GM21529 (cell line): Measurements from ENCODE around the gene UNC79.

Experiments
- ATAC-seq: cut with Tn5 transposase; IDR thresholded peaks from one replicate; pipeline ENCODE4 v1.9.1; 2021; ENCODE audit not compliant: unreplicated experiment

UNC79 gene

DNA sequence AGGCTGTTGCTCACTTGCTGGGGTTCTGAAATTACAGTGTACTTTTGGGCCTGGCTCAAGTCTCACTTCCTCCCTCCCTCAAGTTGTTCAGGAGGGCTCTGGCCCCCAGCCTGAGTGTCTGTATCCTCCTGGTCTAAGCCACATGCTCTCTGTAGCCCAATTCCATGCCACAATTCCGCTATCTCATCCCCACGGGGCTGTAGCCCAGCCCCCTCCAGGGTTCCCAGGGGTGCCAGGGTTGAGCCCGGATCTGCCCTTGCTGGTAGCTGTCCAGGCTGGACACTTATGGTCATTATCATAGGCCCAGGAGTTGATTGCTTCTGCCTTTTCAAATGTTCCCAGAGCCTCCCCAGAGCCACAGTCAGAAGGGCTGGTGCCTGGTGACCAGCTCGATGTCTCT, 292.3 kb downstream of the UNC79 start:
- ATAC-seq, result no peak

DNA sequence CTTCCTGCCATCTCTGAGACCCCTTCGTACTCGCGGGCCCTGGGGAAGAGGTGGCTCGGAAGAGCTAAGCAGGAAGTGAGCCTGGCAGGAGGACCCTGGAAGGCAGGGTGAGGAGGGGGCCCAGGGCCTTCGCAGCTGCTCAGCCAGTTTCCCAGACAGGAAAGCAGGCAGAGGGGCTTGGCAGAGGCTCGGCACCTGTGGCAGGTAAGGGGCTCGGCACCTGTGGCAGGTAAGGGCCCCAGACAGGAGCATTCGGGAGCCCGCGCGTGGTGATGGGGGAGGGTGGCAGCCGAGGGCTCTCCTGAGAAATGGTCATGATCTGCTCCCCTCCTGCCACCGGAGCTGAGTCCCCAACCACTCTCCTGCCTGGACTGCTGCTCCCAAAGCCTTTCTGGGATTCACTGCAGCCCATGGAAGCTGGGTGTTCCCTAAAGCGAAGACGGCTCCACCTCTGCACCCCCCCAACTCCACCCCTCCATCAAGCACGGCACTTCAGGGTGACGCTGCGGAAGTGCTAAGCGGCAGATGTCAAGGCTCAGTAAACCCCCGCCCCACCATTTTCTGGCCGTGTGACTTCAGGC, 294.4 kb downstream of the UNC79 start:
- no peak for ATAC-seq

DNA sequence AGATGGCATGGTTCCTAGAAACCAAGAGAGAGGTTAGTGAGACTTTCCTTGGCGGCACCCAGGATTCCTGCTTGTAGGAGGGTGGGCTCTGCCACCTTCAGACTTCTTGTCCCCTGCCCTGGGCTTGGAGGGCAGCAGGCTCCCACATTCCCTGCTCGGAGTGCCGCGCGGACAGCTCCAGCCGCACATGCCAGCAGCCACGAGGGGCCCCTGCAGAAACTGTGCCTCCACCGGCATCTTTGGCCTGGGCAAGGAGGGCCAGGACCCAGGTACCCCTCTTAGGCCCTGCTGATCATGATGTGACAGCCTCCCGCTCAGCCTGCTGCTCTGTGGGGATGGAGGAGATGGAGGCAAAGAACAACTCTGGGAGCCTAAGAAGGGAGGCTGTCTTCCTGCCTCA, 295.3 kb downstream of the UNC79 start:
- ATAC-seq, result no peak

DNA sequence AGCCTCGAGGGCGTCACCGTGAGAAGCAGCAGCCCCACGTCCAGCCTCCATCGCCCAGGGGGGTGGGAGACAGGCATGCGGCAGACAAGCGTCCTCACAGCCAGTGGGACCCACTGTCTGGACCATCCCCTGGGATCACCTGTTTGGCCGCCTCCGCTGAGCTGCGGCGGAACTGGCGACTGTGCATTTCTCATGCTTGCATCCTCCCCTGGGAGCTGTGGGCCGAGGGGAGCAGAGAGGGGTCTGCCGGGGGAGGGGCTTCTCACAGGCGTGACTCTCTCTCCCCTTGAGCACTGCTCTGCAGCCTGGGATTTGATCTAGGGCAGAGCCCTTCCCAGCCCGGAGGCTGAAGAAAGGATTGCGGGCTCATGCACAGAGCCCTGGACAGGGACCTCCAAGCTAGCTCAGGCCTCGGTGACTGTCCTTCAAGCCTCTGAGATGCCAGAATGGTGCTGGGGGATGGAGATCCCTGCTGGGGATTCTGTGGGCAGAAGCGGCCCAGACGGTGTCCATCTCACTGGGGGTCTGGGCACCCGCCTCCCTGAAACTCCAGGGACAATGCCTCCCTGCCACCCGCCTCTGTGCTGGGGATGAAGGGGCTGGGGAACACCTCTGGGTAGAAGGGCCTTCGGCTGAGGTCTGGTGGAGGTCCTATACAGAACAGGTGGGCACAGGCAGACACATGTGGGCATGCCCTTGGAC, 296.5 kb downstream of the UNC79 start:
- no peak for ATAC-seq

DNA sequence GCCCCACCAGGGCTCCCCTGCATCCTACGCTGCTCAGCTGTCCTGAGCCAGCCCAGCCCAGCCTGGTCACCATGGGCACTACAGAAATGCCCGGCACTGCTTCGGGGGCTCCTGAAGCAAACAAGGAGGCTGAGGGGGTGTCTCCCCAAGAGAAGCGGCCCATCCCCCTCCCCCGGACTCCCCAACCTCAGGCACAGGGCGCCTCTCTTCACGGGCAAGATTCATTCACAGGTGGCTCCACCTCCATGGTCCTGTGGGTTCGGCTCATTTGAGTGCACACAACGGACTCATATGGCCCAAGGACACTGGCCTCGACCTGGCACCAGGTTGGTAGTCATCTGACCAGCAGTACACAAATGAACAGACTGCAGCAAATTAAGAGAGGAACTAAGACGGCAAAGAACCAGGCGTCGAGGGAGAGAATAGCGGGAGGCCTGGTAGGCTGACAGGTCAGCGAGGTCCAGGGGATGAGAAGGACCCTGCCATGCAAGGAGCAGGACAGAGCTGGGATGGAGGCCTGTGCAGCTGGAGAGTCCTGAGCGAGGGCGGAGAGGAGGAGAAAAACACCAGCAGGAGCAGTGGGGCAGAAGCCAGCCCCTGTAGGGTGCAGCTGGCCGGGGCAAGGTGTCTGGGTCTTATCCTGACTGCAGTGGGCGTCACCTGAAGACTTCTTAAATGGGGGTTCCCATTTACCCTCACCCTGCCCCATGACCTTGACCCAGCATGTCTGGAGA, 297.3 kb downstream of the UNC79 start:
- no peak for ATAC-seq

DNA sequence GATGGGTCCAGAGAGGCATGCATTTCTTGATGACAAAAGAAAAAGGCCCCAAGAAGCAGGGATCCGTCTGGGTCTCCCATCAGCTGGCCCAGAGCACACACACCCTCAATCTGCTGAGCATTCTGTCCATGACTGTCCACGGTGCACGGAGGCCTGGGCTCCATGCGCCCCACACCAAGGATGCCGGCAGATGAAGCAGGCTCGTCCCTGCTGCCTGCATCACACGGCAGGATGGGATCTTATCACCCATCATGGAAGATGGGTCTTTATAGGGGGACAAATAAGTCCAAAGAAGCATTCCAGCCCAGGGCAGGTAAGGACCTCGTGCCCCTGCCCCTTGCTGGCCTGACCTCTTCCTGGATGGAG, 297.9 kb downstream of the UNC79 start:
- ATAC-seq, result no peak

DNA sequence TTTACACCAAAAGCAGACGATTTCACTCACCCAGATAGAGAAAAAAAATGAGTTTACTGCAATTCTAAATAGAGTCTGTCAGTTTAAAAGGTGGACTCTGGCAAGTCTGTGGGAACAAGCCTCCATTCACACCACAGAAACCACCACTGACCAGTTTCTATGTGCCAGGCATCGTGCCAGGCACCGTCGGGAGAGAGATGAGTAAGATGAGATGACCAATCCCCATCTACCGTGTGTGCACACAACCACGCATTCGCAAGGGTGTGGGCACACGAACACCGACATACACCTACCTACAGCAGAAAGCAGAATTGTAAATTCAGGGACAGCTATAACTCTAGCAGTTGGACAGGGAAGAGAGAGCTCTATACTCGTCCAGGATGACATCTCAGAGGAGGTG, 299.3 kb downstream of the UNC79 start:
- no peak for ATAC-seq

DNA sequence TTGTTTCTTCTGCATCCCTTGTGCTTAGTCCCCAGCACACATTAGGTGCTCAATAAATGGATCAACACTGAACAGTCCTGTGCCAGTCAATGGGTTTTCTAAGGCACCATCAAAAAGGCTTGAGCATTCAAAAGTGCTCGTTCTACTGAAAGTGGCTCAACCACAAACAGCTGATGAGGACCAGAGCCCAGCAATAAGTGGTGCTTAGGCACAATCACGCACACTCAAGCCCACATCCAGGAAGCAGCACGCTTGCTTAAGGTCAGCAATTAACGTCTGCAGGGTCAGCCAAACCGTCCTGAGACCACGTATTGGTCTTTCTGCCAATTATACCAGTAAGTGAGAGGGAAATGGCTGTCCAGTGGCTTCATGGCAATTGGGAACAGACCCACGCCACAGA, 301.0 kb downstream of the UNC79 start:
- no peak for ATAC-seq

DNA sequence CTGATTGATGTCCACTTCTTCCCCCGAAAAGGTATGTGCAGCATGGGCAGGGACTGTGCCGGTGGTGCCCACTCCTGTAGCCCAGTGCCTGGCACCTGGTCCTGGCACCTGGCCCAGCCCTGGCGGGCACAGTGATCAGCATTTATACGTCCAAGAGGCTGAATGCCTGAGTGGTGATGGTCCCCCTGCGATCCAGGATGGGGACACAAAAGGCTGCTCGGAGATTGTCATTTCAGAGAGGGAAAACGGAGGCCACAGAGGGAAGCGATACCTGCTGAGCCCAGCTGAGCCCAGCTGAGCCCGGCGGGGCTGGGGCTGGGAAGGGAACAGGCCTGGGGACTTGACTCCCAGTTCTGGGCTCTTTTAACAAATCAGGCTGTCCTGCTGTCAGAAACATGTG, 301.8 kb downstream of the UNC79 start:
- no peak for ATAC-seq

DNA sequence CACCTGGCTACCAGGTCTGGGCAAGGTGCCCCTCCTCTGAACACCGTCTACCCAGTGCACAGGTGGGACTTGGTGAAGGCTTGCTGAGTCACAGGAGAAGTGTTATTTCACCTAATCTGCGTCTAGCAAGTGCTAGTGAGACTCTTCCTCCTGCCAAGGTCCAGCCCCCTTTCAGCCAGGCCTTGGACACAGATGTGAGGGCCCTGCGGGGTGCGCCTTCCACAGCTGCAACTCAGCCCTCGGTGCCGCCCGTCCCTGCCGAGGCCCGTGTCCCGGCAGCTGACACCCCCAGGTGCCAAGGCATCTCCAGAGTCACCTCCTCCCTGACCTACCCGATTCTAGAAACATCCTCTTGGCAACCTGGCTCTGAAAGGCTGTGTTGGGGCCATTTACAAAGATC, 302.5 kb downstream of the UNC79 start:
- ATAC-seq, result no peak

DNA sequence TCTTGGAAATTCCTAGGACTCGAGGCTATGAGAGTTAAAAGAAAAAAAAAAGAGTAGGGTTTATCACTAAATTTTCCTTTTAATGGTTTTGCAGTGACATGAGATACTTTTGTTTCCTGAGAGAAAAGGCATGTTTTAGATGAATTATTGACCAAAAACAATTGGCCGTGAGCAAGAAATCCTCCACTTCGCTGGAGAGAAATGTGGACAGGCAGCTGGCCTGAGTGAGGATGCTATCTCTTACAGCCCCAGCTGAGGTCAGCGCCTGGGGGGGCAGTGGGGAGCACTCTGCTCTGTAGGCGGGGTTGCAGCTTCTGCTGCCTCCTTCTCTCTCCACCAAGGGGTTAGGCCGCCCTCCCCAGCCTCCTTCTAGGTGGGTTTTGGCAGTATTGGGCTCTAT, 302.9 kb downstream of the UNC79 start:
- no peak for ATAC-seq

DNA sequence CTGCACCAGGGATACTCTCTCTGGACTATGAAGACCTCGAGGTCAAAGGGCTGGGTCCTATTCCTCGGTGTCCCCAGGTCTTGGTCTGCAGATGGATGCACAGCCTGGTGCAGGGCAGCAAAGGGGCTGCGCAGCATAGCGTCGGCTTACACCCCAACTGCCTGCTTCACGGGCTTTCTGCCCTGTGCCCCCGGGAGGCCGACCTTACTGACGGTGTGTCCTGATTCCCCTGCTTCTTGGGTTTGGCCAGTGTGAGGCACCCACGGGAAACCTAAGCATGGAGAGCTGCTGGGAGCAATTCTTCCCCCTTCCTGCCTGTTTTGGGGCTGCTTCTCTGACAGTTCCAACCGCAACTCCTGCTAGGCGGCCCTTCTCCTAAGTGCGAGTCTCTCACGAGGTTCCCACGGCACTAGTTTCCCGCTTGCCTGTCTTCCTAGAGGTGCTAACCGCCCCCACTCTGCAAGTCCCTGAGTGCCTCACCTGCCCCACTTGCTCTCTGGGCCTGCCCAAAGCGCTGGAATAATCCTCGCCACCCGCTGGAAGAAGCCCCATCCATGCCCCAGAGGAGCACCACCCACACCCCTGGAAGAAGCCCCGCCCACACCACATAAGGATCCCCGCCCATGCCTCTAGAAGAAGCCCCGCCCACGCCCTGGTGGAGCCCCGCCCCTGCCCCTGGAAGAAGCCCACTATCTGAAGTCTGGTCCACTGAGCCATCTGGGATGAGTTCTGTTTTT, 303.5 kb downstream of the UNC79 start:
- no peak for ATAC-seq

DNA sequence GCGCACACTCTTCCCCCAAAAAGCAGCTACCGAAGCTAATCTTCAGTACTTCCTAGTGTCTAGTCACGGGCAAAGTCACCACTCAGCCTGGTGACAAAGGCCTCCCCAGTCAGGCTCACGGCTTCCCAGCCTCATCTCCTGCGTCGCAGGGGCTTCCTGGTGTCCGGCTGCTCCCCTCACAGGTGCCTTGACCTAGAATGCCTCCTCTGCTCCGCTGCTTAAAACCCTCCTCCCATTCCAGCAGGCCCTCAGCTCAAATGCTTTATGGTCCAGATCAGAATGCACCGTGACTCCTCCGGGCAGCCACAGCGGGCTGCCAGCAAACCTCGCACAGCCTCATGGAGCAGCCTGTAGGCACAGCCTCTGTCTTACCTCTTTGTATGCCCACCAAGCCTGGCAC, 304.5 kb downstream of the UNC79 start:
- ATAC-seq, result no peak

DNA sequence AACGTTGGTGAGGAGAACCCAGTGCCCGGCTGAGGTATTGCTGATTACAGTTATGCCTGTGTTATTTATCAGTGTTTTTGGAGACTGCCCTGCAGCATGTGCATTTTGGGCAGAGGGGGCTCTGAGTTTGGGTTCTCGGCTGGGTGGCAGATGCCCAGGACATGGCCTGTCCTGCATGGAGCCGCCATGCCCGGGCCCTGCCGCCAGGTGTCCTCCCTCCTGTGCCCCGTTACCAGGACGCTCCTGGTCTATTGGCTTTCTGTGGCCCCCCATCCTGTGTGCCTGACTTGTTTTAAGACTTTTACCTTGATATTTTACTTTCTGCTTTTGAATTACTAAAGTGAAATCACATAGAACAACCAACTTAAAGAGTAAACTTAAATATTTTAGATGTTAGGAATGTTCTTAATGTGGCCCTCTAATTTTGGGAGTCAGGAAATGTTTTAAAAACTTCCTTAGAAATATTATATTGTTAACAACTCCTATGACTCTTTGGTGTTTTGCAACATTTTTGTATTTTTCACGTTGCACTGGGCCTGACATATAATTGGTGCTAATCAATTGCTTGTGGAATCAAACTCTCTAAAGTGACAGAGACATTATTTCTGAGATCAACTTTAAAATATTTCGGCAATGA, 305.8 kb downstream of the UNC79 start:
- no peak for ATAC-seq

DNA sequence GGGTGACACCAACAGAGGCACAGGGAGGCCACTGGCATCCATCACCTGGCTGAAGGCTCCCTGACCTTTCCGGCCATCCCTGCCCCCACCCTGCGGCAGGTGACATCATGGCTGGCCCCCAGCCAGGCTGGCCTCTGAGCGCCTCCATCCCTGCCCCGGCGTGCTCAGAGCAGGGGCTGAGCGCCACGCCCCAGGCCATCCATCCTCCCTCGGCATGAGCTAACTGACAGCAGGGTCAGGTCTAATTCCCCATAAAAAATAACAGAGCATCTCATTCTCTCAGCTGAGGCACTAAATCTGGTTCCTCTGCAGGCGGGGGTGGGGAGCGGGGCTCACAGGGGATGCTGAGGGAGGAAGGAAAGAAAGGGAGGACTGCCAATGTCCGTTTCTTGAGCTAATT, 306.9 kb downstream of the UNC79 start:
- no peak for ATAC-seq

DNA sequence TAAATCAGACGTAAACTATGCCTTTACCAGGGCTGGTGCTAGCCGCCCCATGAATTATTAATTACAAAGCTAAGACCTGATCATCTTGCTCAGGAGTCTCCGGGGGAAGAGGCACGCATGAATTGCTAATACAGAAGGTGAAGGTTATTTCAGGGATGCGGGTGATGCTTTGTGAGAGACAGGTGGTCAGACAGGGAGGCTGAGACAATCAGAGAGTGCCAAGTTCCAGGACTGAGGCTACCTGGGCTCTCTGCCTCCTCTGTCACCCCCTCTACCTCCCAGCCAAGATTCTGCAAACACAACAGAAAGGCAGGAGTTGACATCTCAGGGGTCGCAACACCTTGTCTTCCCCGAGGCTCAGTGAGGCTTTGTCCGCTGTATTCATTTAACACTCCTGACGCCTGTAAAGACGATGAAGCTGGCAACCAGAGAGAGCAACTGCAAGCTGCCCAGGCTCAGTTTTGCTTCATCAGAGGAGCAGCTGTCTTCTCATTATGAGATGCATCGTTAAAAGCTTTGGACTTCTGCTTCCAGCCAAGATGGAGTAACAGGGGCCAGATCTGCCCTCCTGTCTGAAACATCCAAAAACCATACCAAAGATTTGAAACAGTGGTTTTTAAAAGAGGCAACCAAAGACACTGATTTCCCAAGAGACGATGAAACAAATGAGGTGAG, 311.0 kb downstream of the UNC79 start:
- ATAC-seq, result no peak

DNA sequence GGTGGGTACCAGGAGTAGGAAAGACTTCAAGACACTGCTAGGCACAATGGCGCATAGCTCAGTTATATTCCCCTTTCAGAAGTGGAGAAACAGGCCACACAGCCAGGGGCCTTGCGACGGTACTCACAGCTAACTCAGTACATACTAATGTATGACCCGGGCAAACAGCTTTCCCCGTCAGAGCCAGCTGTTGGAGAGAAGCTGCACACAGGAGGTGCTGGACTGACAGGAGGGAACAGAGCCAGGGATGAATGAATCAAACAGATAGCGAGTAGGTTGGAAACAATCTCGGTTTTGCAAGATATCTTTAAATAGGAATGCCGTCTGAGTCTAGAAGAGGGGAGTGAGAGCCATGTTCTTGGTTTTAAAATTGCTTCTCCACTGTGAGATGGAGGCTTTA, 312.0 kb downstream of the UNC79 start:
- ATAC-seq, result no peak

DNA sequence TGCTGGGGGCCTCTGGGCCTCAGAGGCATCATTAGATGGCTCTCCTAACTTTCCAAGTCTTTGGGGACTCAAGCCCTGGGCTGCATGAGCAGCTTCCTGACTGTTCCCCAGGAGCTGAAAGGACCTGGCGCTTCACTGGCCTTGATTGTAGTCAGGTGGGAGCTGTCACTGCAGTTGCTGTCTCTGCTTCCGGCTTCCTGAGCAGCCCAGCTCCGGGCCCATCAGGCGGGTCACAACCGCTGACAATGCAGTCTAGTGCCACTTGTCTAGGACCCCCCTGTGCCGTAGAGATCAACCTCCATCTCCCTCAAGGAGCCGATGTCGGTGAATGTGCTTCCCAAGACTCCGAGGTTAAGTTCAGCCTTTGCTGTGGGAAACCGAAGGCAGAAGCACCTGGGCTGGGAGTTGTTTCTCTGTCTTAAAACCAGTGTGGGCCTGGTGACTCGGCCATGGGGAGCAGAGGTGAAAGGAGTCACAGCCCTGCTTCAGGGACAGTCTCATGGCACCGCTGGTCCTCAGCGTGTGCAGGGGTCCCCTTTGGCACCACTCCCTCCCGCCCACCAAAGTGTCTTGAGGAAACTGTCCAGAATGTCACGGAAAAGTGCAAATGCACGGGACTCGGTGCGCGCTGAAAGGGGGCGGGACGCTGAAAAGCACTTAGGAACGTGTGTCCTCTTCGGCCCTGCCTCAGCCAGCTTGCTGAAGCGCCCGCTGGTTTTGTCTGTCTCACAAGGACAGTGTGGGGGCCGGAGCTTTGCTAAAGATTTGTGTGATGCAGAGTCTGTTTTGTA, 312.7 kb downstream of the UNC79 start:
- no peak for ATAC-seq

DNA sequence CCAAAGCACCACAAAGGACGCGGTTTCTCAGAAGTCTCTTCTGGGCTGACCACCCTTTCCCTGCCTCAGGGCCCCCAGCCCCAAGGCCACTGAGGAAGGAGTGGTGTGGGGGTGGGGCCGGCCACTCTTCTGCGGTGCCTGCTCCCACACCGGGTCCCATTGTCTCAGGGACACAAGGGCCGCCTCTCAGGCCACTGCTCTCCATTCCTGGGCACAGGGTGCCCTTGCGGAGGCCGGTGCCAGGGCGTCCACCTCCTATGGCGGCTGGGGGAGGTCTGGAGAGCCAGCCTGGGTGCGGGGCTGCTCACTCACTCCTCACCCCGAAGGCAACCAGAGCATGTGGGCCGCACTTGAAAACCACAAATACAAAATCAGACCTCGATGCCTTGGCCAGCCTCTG, 313.4 kb downstream of the UNC79 start:
- ATAC-seq, result no peak

DNA sequence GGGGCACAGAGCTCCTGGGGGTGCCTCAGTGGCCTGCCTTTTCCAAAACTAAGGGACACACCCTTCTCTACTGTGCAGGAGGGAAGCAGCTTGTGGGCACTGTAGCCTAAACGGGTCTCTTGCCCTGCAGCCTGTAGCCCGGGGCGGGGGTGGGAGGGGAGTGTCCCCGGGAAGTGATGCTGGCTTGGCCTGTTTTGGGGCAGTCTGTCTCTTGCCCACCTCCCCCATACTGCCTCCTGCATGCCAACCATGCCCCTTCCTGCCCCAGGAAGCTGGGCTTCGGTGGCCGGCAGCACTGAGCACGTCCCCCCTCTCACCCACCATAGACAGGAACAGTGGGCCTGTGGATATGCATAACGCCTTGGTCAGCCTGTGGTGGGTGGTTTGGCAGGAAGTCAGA, 314.1 kb downstream of the UNC79 start:
- no peak for ATAC-seq
